GM12891 (cell line): ENCODE measurements around the gene ZNF496.

Experiments used
- POLR2A ChIP-seq: IDR thresholded peaks from 2 replicates; pipeline ENCODE4 v1.6.1; 2011; ENCODE audit warnings: low read depth, low read length, control low read depth
- POLR2AphosphoS5 ChIP-seq: IDR thresholded peaks from 2 replicates; pipeline ENCODE4 v1.6.1; 2011; ENCODE audit warnings: low read depth, low read length, control low read depth

GRCh38 chr1:247347477-247348222, 16.0 kb upstream of the ZNF496 start:
- no peak for TF ChIP-seq POLR2A
- TF ChIP-seq POLR2AphosphoS5, result no peak
